ENCODE measurements around the gene NAPB. TPM values are rescaled to one million over a fixed set of nuclear protein-coding genes. Genes with fewer than 3 reads are reported as not detected.

The NAPB gene
- total and polyA plus RNA-seq, 2 of the 8 experiments (the other 6 are each of a cell fraction or from before 2014, with no cell fraction given), result 6.2 to 12.3 TPM

GRCh38 chr20:23409800-23410199, 11.5 kb downstream of the NAPB start:
- H3K56ac ChIP-seq (replicated peaks; ENCODE audit: insufficient read length, low read depth, low read length), result no peak overlapping the region
- H2AK5ac ChIP-seq (ENCODE audit: low read depth, low read length), result no peak overlapping the region
- 0 out of 2 replicates have a peak, but pooled peaks cover 6% of the 10 kb centered on the region for H3K79me1 ChIP-seq (ENCODE audit: low read depth, low read length)
- H4K91ac ChIP-seq (replicated peaks; ENCODE audit: insufficient read length, low read length), result no peak overlapping the region
- TF ChIP-seq NANOG (IDR thresholded peaks at IDR 0.05; ENCODE audit: insufficient read depth, low read depth, low read length, poor library complexity, severe bottlenecking), result no peak
- 0 out of 2 replicates have a peak, but pooled peaks have one; percentile 43 for TF ChIP-seq POLR2AphosphoS5 (IDR thresholded peaks at IDR 0.05; ENCODE audit: low read depth, low read length)
- TF ChIP-seq FOSL1 (IDR thresholded peaks at IDR 0.05; ENCODE audit: insufficient read depth, low read depth, low read length), result no peak
- no peak for TF ChIP-seq SIX5 (IDR thresholded peaks at IDR 0.05; ENCODE audit: low read depth, low read length)
- TF ChIP-seq EZH2 (IDR thresholded peaks at IDR 0.05; ENCODE audit: low read depth, low read length, severe bottlenecking), result no peak
- no peak for TF ChIP-seq SRF (IDR thresholded peaks at IDR 0.05; ENCODE audit: low read depth, low read length)
- peak; percentile 69; the same call in 1 of the 2 replicates for TF ChIP-seq TCF12 (IDR thresholded peaks at IDR 0.05; ENCODE audit: low read depth, low read length)
- no peak for TF ChIP-seq SIRT6 (IDR thresholded peaks at IDR 0.05; ENCODE audit: low read length)
- no peak overlapping the region for H3K18ac ChIP-seq (ENCODE audit: extremely low read depth, low read length)
- peaks cover 0 to 3% (median 1%) of the 10 kb centered on the region in 4 experiments; a peak in 3 of 7 replicates for H3K4me1 ChIP-seq (replicated peaks in 1 of 4; ENCODE audit: control insufficient read depth in 3 of 4, insufficient read depth in 4 of 4, low read length in 3 of 4)
- no peak overlapping the region for H3K9ac ChIP-seq (replicated peaks in 1 of 4; ENCODE audit: extremely low read depth in 1 of 4, low read depth in 3 of 4, low read length in 3 of 4)
- FAIRE-seq (no peak), DNase-seq (ENCODE audit: low read depth in 1 of 2, low spot score in 2 of 2) (no peak)
- H2BK15ac ChIP-seq (ENCODE audit: low read length), result no peak overlapping the region
- 77% methylated on average over 3 of the region's 3 CpGs; no CpG with 5 or more reads in 1 of the 2 experiments for WGBS, 2 experiments (ENCODE audit: extremely low coverage in 1 of 2, insufficient coverage in 1 of 2, insufficient read length in 1 of 2, insufficient replicate concordance in 2 of 2, low coverage in 1 of 2, low lambda C conversion rate in 2 of 2, missing lambda C conversion rate in 1 of 2)
- H2BK5ac ChIP-seq (ENCODE audit: low read depth, low read length), result no peak overlapping the region
- H3K27me3 ChIP-seq (replicated peaks in 1 of 4; ENCODE audit: control insufficient read depth in 3 of 4, extremely low read depth in 1 of 4, insufficient read depth in 3 of 4, low read length in 3 of 4), result no peaks in the 10 kb centered on the region
- no peak overlapping the region for H3K4me2 ChIP-seq (ENCODE audit: insufficient read depth in 1 of 2, low read depth in 2 of 2, low read length in 2 of 2)
- H4K5ac ChIP-seq (ENCODE audit: insufficient read length, low read depth, low read length), result no peak overlapping the region
- peaks cover 8 to 99% of the 10 kb centered on the region in 2 experiments for H3K79me2 ChIP-seq (ENCODE audit: control insufficient read depth in 1 of 2, insufficient read depth in 2 of 2, low read length in 2 of 2)
- H3K9me3 ChIP-seq (ENCODE audit: insufficient read depth in 2 of 2, low read depth in 1 of 2, low read length in 1 of 2), result no peaks in the 10 kb centered on the region
- H3K4ac ChIP-seq (replicated peaks; ENCODE audit: insufficient read length, low read depth, low read length), result no peak overlapping the region
- H2AFZ ChIP-seq (ENCODE audit: low read length), result no peak overlapping the region
- peaks cover 5 to 19% of the 10 kb centered on the region in 2 experiments for H4K20me1 ChIP-seq (replicated peaks in 1 of 2; ENCODE audit: control insufficient read depth in 1 of 2, insufficient read depth in 2 of 2, low read length in 2 of 2)
- H3K36me3 ChIP-seq (ENCODE audit: control insufficient read depth in 2 of 4, insufficient read depth in 4 of 4, low read length in 3 of 4), result no peaks in the 10 kb centered on the region
- no peak overlapping the region for H2BK120ac ChIP-seq (replicated peaks; ENCODE audit: low read depth, low read length)
- no peaks in the 10 kb centered on the region for H3K23me2 ChIP-seq (ENCODE audit: low read depth, low read length)
- no peak overlapping the region for H2BK12ac ChIP-seq (ENCODE audit: low read depth, low read length)
- POLR2A ChIA-PET (ENCODE audit: partially characterized antibody), result interaction anchor here (0.8 to 1.5 kb wide), 2 partner anchors 9 to 12 kb away, joined by 3 to 4 read pairs; partner anchors contain the start of gene NAPB
- no peak overlapping the region for H3K14ac ChIP-seq (ENCODE audit: insufficient read length)
- no peak overlapping the region for H4K8ac ChIP-seq (ENCODE audit: extremely low read depth, insufficient read depth, low read length)
- CTCF ChIA-PET (ENCODE audit: partially characterized antibody), result interaction anchor here (0.7 to 1.5 kb wide), 5 partner anchors 10 to 37 kb away, joined by 3 to 5 read pairs (median 3); partner anchors contain the start of gene NAPB
- H3K27ac ChIP-seq (ENCODE audit: low read depth, low read length), result no peak overlapping the region
- H3K23ac ChIP-seq (ENCODE audit: insufficient read length), result no peak overlapping the region
- no peak overlapping the region for H2BK20ac ChIP-seq (ENCODE audit: low read length)
- H3K4me3 ChIP-seq (ENCODE audit: extremely low read depth in 1 of 4, insufficient read depth in 2 of 4, low read depth in 3 of 4, low read length in 4 of 4), result no peak overlapping the region
